Epidermal melanocyte (primary cell): ENCODE measurements around the gene DDX28.

Experiments used
- DNase-seq: peaks from one replicate; pipeline ENCODE4 v3.0.0; 2011; ENCODE audit warnings: low spot score; ENCODE audit not compliant: insufficient read length

Gene DDX28

GRCh38 chr16:68022728-68023537, at the start of gene DDX28, which contains the start of gene DUS2:
DDX28 (minus strand) TSS chr16:68023232; CDS start chr16:68023202, 30 bp downstream.
DUS2 (plus strand) TSS chr16:68023284; CDS start chr16:68038024, 14,740 bp downstream.
- DNase-seq: peak; percentile 82

- DNase-seq: no peak
Measured at GRCh38 chr16:68072038-68072695, 49.1 kb upstream of the DDX28 start.

- DNase-seq: no peak
Measured at GRCh38 chr16:68071518-68071901, 48.5 kb upstream of the DDX28 start.

- DNase-seq: no peak
Measured at GRCh38 chr16:68070806-68071517, 47.9 kb upstream of the DDX28 start.

- no peak for DNase-seq
Measured at GRCh38 chr16:68070249-68070730, 47.3 kb upstream of the DDX28 start.

- no peak for DNase-seq
Measured at GRCh38 chr16:68069511-68070248, 46.6 kb upstream of the DDX28 start.

- no peak for DNase-seq
Measured at GRCh38 chr16:68068926-68069325, 45.9 kb upstream of the DDX28 start.

GRCh38 chr16:68066763-68067162, 43.7 kb upstream of the DDX28 start:
- no peak for DNase-seq

GRCh38 chr16:68065716-68066305, 42.8 kb upstream of the DDX28 start:
- DNase-seq: no peak

- DNase-seq: peak; percentile 85
Measured at GRCh38 chr16:68064791-68065365, 41.8 kb upstream of the DDX28 start.

- DNase-seq: no peak
Measured at GRCh38 chr16:68062910-68063393, 39.9 kb upstream of the DDX28 start.

- no peak for DNase-seq
Measured at GRCh38 chr16:68061396-68061795, 38.4 kb upstream of the DDX28 start.

GRCh38 chr16:68059804-68060203, 36.8 kb upstream of the DDX28 start:
- no peak for DNase-seq

GRCh38 chr16:68055395-68055794, 32.4 kb upstream of the DDX28 start:
- no peak for DNase-seq

GRCh38 chr16:68049449-68049848, 26.4 kb upstream of the DDX28 start:
- no peak for DNase-seq

- no peak for DNase-seq
Measured at GRCh38 chr16:68047987-68048386, 25.0 kb upstream of the DDX28 start.

- no peak for DNase-seq
Measured at GRCh38 chr16:68046106-68046505, 23.1 kb upstream of the DDX28 start.

GRCh38 chr16:68041783-68042182, 18.8 kb upstream of the DDX28 start:
- DNase-seq: no peak

GRCh38 chr16:68040506-68041288, 17.7 kb upstream of the DDX28 start:
- DNase-seq: peak; percentile 46
